GM19099 (cell line): ENCODE results near the gene EIF4E1B.

Experiments used
- POLR2A ChIP-seq: IDR thresholded peaks from 3 replicates; pipeline ENCODE4 v1.6.1; 2011; ENCODE audit warnings: low read depth; ENCODE audit not compliant: insufficient read length; ENCODE audit errors: extremely low read depth

The EIF4E1B gene, protein sequence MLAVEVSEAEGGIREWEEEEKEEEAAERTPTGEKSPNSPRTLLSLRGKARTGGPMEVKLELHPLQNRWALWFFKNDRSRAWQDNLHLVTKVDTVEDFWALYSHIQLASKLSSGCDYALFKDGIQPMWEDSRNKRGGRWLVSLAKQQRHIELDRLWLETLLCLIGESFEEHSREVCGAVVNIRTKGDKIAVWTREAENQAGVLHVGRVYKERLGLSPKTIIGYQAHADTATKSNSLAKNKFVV

DNA sequence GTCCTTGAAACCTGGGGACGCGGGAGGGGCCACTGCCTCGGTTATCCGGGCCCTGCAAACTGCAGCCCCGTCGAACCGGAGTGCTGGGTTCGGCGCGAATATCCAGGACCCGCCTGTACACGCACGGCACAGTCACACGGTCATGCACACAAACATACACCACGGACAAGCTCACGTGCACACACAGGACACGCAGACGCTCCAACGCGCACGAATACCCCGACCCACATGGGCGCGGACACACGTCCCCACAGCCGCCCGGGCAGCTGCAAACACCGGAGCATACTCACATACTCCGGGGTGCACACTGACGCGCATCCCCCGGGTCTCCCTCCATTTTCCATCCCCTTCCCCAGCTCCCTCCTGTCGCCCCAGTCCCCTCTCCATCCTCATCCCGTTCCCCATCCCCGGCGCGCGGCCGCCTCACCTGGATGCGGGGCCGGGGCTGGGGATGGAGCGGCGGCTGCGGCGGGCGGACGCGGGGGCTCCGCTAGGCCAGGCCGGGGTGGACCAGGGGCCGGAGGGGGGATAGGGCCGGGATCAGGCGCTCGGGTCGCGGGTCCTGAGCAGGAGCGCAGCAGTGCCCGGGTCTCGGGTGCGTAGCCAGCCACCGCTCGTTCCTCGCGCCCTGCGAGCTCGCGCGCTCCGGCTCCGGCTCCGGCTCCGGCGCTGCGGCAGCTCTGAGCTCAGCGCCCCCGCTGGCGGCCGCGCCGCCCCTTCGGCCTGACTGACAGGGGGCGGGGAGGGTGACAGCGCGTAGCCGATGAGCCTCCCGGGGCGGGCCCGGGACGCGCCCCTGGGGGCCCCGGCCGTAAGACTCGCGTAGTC, at the start of gene EIF4E1B, which contains the start of gene SNCB:
Gene EIF4E1B, plus strand, starts transcription at position 823 of the 828 bp plus-strand sequence. CDS start 12,113 bp downstream, outside the sequence.
Gene SNCB, minus strand, starts transcription at position 682 of the 828 bp plus-strand sequence. CDS start 880 bp downstream, outside the sequence.
- no peak for TF ChIP-seq POLR2A

DNA sequence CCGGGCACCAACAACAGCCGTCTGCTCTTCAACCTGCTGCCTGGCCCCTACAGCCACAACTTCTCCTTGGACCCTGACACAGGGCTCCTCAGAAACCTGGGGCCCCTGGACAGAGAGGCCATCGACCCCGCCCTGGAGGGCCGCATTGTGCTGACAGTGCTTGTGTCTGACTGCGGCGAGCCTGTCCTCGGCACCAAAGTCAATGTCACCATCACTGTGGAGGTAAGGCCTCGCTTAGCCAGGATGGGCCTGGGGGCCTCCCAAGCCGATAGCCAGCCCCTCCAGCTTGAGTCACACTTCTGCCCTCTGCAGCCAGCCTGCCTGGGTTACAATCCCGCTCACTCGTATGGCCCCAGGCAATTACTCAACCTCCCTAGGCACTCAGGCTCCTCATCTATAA, 49.1 kb upstream of the EIF4E1B start:
- TF ChIP-seq POLR2A: no peak

DNA sequence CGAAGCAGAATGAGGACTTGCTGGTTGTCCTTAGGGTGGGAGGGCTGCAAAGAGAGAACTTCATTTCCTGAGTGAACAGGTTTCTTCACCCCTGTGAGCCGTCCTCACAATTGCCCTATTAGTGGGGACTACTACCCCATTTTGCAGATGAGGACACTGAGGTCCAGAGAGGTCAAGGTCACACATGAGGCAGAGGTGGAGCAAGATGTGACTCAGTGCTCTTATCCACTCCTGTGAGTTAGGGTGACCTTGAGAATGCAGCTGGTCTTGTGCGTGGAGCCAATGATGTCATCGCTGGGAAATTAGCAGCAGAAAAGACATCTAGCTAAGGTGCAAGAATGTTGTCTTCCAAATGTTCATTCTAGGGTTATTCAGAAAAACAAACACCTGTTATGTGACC, 47.4 kb upstream of the EIF4E1B start:
- TF ChIP-seq POLR2A: no peak

DNA sequence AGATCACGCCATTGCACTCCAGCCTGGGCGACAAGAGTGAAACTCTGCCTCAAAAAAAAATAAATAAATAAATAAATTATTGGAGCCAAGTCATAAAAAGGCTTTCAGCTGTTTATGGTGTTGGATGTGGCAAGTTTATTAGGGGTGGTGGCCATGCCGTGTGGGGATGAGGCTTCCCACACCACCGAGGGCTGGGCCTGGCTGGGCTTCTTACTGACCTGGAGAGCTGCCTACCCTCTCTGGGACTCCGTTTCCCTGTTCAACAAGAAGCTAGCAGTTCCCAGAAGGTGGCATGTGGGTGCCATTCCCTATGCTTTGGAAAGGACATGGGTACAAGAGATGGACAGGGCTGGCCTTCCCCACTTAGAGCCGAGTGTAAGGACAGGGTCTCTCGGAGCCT, 43.1 kb upstream of the EIF4E1B start:
- TF ChIP-seq POLR2A: no peak

DNA sequence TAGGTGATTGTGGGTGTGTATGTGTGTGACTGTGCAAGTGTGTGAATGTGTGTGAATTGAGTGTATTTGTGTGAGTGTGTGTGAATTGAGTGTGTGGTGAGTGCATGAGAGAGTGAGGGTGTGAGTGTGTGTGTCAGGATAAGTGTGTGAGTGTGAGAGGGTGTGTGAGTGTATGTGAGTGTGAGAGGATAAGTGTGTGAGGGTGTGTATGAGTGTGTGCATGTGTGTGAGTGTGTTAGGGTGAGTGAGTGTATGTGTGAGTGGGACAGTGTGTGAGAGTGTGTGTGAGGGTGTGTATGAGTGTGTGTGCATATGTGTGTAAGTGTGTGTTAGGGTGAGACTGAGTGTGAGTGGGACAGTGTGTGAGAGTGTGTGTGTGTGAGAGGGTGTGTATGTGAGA, 42.2 kb upstream of the EIF4E1B start:
- TF ChIP-seq POLR2A: no peak

DNA sequence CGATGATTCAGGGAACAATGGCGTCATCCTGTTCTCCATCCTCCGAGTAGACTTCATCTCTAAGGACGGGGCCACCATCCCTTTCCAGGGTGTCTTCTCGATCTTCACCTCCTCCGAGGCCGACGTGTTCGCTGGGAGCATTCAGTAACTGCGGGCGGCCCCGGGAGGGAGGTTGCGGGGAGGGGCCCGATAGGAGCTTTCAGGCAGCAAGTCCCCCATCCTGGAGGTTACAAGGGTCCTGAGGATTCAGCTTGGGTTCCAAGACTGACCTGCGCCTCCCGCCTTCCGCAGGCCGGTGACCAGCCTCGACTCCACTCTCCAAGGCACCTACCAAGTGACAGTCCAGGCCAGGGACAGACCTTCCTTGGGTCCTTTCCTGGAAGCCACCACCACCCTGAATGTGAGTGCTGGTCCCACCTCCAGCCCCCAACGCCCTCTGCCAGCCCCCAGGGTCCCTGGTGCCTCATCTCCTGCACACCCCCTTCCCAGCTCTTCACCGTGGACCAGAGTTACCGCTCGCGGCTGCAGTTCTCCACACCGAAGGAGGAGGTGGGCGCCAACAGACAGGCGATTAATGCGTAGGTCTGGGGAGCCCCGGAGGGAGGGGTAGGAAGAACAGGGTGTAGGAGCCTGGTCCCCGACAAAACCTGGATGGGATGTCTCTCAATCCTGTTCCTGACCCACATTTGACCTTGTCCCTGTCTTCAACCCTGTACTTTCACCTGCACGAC, 41.3 kb upstream of the EIF4E1B start:
- no peak for TF ChIP-seq POLR2A

DNA sequence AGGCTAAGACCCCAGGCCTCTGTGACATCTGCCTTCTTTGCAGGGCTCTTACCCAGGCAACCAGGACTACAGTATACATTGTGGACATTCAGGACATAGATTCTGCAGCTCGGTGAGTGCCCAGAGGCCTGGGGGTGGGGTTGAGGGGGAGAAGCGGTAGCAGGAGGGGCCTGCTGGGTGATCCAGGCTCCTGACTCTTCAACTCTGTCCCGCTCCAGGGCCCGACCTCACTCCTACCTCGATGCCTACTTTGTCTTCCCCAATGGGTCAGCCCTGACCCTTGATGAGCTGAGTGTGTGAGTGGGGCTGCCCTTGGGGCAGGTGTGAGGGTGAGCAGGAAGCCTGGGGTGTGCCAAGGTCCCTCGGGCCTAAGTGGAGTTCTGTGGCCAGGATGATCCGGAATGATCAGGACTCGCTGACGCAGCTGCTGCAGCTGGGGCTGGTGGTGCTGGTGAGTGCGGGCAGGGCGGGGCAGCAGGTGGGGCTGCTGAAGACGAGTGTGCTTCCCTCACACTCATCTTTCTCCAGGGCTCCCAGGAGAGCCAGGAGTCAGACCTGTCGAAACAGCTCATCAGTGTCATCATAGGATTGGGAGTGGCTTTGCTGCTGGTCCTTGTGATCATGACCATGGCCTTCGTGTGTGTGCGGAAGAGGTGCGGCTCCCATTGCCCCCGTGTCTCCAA, 40.3 kb upstream of the EIF4E1B start:
- no peak for TF ChIP-seq POLR2A

DNA sequence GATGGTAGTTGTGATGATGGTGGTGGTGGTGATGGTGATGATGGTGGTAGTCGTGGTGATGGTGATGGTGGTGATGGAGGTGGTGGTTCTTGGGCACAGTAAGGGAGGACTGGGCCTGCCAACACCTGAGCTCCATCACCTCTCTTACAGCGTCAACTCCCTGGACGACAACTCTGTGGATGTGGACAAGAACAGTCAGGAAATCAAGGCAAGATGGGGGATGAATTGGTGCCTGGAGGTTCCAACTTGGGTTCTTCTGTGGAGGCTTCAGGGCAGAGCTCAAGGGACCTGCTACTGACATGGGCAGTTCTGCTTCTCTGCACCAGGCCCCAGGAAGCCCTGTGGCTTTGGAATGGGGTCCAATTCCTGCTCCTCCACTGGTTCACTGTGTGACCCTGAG, 37.9 kb upstream of the EIF4E1B start:
- no peak for TF ChIP-seq POLR2A

DNA sequence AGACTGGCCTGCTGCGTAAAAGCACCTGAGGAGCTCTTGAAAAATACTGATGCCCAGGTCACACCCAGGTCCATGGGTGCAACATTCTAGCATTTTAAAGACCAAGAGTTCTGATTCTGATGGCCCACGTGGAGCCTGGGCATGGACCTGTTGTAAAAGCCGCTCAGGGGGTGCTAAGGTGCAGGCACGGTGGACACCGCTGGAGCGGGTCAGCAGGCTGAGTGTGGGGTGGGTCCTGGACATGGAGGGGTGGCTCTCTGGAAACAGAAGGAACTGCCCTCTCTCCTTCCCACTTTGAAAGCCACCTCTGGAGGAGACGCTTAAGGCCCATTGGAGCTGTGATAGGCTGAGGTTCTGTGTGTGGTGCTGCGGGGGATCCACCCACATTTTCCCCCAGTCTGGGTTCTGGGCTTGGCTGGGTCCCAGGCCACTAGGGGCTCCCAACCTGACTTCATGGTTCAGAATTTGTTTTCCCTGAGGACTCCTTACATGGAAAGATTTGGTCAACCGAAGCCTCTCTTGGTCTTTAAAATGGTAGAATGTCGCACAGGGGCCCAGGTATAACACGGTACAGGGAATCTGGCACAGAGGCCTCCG, 37.1 kb upstream of the EIF4E1B start:
- no peak for TF ChIP-seq POLR2A

DNA sequence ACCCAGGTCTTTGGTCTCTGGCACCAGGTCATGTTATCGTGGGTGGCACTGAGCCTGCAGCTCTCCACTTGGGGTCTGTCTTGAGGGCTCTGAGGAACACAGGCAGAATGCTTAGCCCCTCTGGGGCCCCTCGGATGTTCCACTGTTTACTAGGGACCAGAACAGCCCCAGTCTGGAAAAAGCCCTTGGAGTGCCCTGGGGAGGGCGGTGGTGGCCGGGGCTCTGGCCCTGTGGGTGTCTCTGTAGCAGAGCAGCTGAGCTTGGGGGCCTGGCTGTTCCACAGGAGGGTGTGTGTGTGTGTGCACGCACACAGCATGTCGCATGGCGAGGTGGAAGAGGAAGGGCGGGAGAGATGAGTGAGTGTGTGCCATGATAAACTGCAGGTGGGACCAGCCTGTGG, 35.9 kb upstream of the EIF4E1B start:
- no peak for TF ChIP-seq POLR2A

DNA sequence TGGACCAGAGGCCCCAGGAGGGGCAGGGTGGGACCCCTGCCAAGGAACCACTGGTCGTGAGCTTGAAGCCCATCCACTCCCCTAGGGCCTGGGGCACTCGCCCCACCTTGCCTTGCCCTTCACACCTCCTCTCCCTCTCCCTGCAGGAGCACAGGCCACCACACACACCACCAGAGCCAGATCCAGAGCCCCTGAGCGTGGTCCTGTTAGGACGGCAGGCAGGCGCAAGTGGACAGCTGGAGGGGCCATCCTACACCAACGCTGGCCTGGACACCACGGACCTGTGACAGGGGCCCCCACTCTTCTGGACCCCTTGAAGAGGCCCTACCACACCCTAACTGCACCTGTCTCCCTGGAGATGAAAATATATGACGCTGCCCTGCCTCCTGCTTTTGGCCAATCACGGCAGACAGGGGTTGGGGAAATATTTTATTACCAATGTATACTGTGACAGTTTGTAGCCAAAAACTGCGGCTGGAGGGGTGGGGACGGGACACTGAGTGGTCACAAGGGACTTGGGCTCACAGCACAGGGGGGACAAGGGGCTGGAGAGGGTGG, 35.0 kb upstream of the EIF4E1B start:
- TF ChIP-seq POLR2A: no peak

DNA sequence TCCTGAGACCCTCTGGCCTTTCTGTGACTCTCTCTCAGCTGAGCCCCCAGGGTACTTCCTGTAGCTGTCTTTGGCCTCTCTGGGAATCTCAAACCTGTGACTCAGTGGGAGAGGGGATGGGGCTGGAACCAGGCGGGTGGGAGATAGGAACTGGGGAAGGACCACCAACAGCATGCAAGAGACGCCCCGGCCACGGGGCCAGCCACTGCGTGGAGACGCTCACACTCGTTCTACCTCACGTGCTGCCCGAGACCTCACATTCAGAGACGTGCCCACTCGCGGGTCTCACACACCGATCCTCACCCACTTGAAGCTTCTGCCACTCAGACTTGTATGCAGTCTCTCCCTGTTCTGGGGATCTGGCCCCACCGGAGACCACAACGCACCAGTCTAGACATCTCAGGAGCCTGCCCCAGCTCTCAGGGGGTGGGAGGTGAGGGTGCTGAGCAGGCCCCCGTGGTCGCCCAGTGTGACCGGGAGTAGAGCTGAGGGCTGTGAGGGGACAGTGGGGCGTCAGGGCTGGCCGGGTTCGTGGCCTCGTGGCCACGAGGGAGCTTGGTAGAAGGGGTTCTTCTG, 34.3 kb upstream of the EIF4E1B start:
- TF ChIP-seq POLR2A: no peak

DNA sequence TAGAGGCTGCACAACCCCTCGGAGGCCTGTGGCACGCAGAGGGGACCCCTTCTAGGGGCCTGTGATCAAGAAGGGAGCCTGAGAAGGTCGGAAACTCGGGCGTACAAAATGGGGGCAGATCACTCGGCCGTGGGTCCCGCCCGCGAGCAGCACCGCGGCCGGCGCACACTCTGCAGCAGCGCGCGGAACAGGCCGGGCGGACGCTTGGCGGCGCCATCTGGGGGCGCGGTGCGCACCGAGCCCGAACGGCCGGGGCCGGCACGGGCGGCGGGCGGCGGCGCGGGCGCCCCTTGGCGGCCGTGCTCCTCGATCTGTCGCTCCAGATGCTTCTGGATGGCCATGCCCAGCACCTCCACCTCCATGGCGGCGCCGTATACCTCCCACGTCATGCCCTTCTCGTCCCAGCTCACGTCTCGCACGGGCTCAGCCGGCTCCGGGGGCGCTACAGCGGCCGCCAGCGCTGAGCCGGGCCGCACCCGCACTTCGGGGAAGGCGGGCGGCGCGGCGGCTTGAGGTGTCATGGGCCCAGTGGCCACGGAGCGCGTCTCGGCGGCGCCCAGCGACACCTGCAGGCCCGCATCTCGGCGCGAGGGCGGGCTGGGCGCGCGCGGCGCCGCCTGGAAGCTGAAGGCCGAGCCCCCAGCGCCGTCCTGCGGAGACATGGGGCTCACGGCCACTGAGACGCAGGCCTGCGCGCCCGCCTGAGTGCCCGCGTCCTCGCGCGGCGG, 33.6 kb upstream of the EIF4E1B start:
- no peak for TF ChIP-seq POLR2A
